ELR (cell line): ENCODE results near the gene CCDC9.
A peak's percentile ranks its signal among the peaks of the same experiment; 100 is the strongest.
"Not testable (repeated sequence)": the region's sequence is repeated elsewhere in the genome, so short reads cannot be mapped to it uniquely, and the experiment has no call there.

ENCODE experiments used
- DNase-seq: peaks from one replicate; pipeline ENCODE4 v3.0.0-alpha.2; 2015; ENCODE audit warnings: low read depth

CCDC9 gene

DNA sequence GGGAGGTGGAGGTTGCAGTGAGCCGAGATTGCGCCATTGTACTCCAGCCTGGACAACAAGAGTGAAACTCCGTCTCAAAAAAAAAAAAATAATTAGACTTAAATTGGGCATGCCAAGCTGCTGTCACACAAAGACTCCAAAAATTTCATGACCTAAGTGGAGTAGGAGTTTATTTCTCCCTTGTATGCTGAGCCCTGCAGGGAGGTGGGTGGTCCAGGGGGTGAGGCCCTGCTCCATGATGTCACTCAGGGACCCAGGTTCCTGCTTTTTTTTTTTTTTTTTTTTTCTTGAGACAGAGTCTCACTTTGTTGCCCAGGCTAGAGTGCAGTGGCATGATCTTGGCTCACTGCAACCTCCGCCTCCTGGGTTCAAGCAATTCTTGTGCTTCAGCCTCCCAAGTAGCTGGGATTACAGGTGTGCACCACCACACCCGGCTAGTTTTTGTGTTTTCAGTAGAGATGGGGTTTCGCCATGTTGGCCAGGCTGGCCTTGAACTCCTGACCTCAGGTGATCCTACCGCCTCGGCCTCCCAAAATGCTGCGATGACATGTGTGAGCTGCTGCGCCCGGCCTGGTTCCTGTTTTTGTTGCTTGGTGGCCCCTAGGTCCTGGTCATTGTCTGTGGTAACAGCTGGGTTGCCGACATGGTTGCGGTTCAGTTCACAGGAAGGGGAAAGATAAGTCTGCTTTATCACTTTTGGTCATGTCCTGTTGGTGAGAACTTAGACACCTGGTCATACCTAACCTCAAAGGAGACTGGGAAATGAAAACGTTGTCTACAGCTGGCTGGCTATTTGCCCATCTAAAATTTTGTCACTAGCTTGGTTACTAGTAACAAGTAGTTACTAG, 5.8 kb downstream of the CCDC9 start:
- DNase-seq, result not testable (repeated sequence)

DNA sequence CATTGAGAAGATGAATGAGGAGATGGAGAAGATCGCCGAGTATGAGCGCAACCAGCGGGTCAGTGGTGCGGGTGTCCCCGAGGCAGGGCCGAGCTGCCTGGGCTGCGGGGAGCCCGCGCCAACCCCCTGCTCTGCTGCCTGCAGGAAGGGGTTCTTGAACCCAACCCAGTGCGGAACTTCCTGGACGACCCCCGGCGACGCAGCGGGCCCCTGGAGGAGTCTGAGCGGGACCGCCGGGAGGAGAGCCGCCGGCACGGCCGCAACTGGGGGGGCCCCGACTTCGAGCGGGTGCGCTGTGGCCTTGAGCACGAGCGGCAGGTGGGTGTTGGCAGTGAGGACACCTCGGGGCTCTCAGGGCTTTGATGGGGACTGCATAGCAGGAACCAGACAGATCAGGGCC, 8.3 kb downstream of the CCDC9 start:
- DNase-seq, result no peak

DNA sequence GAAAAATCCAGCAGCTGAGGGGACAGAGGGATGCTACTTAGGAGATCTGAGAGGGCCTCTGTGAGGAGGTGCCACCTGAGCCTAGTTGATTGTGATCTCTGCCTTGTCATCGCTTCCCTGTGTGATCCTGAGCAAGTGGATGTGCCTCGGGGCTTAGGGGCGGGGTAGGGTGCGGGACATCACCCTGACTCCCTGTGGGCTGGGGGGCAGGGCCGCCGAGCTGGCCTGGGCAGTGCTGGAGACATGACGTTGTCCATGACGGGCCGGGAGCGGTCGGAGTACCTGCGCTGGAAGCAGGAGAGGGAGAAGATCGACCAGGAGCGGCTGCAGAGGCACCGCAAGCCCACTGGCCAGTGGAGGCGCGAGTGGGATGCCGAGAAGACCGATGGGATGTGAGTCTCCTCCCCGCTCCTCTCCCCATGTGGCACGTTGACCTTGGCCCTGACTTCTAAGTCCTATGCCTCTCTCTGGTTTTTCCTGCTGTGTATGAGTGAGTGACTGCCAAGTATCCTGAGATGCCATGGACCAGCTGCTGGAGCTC, 10.1 kb downstream of the CCDC9 start:
- no peak for DNase-seq

DNA sequence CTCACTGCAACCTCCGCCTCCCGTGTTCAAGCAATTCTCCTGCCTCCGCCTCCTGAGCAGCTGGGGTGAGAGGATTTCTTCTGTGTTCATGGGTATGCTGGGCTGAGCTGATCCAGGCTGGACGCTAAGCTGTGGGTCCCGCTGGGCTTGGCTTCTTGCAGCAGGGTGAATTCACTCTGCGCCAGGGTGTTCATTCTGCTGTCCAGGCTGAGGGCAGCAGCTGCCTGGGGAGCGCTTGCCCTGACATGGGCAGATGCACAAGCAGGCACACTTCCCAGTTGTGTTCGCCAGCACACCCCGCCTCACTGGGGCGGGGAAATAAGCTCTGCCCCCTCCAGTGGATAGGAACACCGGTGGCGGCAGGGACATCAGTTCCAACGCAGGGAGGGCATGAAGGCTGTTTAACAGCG, 11.0 kb downstream of the CCDC9 start:
- no peak for DNase-seq

DNA sequence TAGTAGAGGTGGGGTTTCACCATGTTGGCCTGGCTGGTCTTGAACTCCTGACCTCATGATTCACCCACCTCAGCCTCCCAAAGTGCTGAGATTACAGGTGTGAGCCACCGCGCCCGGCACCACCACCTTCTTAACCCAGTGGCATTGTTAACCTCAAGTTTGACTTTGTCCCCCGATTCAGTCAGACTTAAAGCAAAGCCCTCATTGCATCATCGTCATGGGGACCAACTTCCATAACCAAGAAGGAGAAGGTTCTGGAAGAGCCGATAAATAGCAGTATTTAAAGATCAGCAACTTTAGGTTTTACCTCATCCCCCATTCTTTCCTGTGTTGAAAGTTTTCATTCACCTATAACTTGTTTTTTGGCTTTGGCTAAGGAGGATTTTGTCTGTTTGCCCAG, 11.7 kb downstream of the CCDC9 start:
- no peak for DNase-seq

DNA sequence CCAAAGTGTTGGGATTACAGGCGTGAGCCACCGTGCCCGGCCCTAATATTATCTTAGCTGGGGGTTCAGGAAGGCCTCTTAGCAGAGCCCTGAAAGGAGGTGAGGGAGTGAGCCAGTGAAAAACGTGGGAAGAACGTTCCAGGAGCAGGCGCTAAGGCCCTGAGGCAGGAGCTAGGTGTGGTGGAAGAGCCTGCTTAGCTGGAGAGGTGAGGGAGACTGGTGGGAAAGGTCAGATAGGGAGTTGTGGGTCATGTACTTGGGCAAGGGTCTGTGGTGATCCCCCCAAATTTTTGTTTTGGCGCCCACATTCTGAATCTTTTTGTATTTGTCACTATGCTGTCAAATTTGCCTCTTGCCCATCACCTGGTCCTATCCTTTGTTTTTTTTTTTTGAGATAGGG, 13.3 kb downstream of the CCDC9 start:
- no peak for DNase-seq

DNA sequence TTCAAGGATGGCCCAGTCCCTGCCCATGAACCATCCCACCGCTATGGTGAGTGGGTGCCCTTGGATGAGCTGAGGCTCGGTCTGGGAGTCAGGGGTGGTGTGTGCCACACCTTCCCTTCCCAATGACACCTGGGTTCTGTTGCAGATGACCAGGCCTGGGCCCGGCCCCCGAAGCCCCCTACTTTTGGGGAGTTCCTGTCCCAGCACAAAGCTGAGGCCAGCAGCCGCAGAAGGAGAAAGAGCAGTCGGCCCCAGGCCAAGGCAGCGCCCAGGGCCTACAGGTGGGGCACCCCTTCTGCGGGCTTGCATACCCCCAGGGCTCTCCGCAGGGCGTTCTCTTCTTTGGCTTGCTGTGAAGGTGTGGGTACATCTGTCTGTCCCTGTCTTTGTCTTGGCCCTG, 14.1 kb downstream of the CCDC9 start:
- no peak for DNase-seq

DNA sequence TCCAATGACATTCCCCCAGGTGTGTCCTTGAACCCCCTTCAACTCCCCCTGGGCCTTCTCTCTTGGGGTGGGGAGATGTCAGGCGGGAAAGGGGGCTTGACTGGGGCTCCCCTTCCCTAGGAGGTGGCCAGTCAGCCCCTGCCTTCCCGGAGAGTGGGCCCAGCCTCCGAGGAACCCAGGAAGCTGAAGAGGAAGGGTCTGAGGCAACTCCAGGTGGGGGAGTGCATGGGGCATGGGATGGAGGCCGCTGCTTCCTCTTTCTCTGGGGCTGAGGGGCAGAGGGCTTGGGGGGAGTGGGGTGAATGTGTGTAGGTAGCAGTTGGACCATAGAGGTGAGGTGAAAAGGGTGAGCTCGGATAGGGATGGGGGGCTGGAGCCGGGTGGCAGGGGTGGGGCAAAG, 15.6 kb downstream of the CCDC9 start:
- no peak for DNase-seq

DNA sequence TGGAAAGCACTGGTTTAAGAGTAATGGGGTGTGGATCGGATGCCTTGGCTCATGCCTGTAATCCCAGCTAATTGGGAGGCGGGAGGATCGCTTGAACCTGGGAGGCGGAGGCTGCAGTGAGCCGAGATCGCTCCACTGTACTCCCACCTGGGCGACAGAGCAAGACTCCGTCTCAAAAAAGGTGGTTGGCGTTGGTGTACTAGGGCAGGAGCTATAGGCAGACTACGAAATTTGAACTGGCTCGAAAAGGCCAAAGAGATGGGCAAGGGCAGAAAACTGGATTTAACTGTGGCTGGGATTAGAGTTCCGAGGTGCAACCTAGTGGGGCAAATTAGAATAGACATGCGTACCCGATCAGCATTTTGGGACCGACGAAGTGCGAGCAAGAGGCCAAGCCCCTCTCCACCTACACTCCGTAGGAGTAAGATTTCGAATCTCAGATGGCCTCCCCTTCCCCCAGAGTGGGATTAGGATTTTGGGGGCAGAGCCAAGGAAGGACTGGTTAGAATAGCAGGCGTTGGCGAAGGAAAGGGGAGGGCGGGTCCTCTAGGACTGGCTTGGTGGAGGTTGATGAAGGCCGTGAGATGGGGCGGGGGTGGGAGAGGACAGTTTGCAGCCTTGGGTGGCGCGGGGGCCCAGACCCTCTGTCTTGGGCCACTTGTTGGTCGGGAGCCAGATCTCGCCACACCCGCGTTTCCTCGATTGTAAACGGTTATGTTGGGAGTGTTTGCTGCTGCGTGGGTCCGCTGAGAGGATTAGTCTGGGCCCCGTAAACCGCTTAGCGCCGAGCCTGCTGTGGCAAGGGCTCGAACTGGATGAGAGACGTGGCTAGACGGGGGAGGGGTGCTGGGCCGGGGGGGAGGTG, 16.4 kb downstream of the CCDC9 start:
- DNase-seq, result peak; percentile 11

DNA sequence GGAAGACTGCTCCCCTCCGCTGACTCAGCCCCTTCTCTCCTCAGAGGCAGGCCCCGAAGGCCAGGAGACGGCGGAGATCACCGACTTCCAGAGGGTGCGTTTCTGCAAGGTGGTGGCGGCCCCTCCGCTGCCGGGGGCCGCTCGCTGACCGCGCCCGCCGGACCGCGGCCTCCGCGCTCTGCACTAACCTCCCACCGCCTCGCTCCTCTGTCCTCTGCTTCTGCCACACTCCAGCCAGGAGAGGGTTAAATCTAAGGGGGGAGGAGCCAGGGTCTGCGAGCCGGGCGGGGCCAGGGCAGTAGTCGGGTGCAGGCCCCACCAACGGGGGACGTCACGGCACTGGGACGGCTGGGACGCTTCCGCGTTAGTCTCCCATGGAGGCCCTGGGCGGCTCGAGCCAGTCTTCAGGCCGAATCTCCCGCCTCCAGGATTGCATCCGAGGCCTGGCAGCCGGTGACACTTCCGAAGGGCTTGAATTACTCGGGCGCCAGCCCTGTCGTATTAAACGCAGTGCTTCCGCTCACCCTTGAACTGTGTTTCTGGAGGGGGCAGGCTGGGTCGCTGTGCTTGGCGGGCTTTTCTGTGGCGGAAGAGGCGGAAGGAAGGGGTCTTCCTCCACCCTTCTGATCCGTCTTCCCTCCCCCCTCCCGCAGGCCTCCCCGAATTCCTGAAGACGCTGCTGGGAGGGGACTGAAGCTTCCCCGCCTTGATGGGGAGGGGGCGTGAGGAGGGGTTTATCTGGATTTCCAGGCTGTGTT, 17.2 kb downstream of the CCDC9 start:
- DNase-seq, result peak; percentile 92

DNA sequence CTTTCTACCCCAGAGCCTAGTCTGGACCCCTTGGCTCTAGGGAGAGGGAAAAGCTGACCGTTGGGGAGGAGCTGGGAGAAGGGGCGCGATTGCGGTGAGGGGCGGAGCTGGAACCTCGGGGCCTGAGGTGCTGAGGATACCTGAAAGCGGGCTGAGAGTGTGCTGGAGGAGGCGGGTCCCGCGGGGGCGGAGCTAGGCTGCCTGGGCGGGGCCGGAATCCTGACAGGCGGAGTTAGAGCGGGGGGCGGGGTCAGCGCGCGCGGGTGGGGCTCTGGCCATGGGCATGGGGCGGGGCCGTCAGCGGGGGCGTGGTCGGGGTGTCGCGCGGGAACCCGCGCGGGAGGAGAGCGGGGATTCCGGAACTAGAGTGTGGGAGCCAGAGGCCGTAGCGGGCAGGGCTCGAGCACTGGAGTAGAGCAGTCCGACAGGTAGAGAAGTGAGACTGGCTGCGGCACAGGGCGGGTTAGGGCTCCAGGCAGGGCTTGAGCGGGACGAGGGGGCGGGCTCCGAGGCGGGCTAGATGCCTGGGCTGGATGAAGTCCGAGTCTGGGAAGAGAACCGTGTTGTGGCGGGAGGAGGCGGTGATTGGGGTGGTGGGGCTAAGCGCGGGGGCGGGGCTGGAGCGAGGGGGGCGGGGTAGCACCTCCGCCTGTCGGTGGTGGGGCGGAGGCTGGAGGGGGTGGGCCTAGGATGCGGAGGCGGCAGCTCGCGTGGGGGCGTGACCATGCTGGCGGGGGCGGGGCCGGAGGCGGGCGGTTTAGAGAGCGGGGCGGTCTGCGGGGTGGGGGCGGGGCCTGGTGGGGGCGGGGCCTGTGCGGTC, 18.0 kb downstream of the CCDC9 start, which contains the start of gene INAFM1:
TSS of gene INAFM1 (plus strand) at position 815 of the 820 bp plus-strand sequence. CDS start 35 bp downstream, outside the sequence.
- peak; percentile 91 for DNase-seq

DNA sequence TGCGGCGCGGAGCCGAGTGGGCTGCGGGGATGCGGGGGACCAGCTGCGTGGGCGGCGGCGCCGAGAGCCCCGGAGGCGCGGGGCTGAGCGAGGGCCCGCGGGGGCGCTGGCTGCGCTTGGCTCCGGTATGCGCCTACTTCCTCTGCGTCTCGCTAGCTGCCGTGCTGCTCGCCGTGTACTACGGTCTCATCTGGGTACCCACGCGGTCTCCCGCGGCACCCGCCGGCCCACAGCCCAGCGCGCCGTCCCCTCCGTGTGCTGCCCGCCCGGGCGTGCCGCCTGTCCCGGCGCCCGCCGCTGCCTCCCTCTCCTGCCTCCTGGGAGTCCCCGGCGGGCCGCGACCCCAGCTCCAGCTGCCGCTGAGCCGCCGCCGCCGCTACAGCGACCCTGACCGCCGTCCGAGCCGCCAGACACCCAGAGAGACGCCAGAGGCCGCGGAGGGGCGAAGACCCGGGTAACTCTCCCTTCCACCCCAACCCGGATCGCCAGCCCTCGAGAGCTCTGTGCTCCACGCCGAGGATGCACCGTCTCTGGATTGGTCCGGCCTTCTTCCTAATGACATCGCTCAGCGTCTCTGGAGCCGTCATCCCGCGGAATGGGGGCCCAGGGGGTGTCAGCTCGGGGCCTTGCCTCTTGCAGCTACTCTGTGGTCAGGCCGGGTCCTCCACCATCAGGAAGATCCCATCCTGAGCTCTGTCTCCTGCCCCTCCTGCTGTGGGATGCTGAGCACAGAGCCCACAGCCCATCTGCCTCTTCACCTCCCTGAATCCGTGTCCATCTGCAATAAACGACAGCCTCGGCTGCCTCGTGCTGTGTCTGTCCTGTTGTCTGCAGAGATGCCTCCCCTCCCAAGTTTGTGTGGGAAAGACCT, 18.8 kb downstream of the CCDC9 start:
- peak; percentile 22 for DNase-seq

DNA sequence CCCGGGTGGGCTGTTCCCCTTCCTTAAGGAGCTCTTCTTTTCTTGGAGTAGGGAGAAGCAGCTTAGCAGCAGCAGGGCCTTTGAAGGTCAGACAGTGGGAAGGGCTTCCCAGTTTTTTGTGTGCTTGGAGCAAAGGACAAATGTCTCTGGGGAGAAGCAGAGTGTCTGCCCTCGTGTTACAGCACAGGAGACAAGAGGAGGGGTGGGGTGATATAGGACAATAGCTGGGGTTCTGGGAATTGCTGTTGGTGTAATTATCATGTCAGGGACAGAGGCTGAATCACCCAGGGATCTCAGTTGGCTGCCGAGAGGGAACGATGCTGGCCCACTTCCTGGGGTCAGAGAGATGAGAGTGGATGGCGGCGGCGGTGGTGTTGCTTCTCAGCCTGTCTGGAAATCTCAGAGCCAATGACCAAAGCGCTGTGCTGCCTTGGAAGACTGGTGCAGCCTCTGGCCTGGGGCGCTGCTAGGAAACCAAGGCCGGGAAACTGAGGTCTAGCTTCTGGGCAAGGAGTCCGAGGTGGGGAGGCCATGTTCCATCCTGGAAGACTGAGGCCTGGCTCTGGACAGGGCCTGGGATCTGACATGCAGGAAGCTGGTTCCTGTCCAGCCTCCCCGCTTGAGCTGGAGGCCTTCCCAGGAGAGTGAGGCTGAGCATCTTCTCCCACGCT, 19.6 kb downstream of the CCDC9 start:
- DNase-seq, result peak; percentile 42

DNA sequence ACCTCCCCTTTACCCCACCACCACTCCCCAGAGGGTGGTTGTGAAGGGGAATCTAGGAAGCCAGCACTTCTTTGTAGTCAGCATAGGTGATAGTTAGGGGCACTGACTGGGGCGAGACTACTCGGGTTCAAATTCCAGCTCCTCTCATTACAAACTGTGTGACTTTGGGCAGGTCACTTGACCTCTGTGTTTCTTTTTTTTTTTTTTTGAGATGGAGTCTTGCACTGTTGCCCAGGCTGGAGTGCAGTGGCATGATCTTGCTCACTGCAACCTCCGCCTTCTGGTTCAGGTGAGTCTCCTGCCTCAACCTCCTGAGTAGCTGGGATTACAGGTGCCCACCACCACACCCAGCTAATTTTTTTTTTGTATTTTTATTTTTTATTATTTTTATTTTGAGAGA, 20.2 kb downstream of the CCDC9 start:
- not testable (repeated sequence) for DNase-seq

DNA sequence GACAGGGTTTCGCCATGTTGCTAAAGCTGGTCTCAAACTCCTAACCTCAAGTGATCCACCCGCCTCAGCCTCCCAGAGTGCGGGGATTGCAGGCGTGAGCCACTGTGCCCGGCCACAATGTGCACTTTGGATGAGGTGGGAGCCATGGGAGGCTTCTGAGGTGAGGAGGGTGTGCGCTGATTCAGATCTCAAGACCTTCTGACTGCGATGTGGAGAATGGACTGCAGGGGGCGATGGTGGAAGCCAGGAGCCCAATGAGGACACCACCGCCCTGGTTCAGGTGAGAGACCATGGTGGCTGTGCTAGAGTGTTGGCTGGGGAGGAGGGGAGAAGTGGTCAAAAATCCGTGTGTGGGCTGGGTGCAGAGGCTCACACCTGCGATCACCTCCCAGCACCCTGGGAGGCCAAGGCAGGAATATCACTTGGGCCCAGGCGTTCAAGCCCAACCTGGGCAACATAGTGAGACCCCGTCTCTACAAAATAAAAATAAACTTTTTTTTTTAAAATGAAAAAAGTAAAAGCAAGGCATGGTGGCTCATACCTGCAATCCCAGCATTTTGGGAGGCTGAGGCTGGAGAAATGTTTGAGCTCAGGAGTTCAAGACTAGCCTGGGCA, 24.0 kb downstream of the CCDC9 start:
- DNase-seq, result peak; percentile 56

DNA sequence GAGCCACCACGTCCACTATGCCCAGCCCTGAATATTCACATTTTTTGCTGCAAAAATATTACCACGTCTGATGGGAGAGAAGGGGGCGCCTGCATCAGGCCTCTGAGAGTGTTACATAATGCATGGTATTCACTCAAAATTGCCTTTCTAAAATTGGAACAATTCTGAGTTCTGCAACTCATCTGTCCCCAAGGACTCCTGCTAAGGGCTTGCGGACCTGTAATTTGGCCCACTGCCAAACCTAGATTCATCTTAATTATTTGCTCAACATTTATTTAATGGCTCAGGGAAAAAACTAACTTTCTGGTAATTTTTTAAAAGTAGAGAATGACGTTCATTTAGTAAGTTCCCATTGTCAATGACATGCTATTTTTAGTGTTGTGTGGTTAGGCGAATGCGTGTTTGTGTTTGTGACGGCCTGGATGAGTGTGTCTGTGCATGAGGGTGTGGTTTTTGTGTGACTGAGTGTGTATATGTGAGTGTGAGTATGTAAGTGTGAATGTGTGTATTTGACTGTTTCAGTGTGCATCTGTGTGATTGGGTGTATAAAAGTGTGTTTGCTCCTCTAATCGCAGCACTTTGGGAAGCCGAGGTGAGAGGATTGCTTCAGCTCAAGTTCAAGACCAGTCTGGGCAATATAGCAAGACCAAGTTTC, 27.2 kb downstream of the CCDC9 start:
- no peak for DNase-seq

DNA sequence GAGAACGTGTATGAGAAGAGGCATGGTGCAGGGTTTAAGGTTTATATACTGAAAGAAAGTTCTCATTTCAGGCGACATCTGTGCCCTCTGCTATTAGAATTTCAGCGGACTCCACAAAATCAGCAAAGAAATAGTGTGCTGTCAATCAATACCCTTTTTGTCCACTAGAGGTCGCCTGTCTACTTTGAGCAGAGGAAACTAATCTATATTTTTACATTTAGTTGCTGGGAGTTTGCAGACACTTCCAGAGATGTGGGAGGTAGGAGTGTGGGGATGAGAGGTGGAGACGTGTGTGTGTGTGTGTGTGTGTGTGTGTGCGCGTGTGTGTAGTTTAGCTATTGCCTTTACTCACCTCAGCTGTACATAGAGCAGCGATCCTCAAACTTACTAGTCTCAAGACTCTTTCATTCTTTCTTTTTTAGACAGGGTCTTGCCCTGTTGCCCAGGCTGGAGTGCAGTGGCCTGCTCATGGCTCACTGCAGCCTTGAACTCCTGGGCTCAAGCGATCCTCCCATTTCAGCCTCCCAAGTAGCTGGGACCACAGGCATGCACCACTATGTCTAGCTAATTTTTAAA, 28.1 kb downstream of the CCDC9 start:
- peak; percentile 71 for DNase-seq

DNA sequence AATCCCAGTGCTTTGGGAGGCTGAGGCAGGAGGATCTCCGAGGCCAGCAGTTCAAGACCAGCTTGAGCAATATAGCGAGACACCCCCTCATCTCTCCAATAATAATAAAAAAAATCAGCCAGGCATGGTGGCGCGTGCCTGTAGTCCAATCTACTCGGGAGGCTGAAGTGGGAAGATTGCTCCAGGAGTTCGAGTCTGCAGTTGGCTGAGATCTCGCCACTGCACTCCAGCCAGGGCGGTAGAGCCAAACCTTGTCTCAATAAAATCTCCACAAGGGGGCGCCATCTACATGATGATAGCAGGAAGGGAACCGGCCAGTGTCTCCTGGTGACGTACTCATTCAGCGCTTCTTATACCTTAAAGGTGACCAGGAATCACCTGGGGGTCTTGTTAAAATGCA, 39.7 kb downstream of the CCDC9 start:
- peak; percentile 88 for DNase-seq
